ENCODE data around the gene FNDC3B.

DNA sequence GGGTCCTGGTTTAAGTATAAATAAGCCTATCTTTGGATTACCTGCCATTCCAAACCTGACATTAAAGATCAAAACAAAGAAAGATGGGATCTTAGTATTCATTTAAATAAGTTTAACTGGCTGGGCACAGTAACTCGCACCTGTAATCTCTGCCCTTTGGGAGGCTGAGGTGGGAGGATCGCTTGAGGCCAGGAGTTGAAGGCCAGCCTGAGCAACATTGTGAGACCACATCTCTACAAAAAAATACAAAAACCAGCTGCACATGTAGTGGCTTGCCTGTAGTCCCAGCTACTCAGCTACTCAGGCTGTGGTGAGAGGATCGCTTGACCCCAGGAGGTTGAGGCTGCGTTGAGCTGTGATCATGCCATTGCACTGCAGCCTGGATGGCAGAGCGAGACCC, 176.9 kb downstream of the FNDC3B start:
- TF ChIP-seq POLR2A (IDR thresholded peaks at IDR 0.05) = no peak
- TF ChIP-seq, protein P1, sequence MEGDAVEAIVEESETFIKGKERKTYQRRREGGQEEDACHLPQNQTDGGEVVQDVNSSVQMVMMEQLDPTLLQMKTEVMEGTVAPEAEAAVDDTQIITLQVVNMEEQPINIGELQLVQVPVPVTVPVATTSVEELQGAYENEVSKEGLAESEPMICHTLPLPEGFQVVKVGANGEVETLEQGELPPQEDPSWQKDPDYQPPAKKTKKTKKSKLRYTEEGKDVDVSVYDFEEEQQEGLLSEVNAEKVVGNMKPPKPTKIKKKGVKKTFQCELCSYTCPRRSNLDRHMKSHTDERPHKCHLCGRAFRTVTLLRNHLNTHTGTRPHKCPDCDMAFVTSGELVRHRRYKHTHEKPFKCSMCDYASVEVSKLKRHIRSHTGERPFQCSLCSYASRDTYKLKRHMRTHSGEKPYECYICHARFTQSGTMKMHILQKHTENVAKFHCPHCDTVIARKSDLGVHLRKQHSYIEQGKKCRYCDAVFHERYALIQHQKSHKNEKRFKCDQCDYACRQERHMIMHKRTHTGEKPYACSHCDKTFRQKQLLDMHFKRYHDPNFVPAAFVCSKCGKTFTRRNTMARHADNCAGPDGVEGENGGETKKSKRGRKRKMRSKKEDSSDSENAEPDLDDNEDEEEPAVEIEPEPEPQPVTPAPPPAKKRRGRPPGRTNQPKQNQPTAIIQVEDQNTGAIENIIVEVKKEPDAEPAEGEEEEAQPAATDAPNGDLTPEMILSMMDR (IDR thresholded peaks at IDR 0.05) = no peak
- no peak for TF ChIP-seq EP300 (IDR thresholded peaks at IDR 0.05)
